GM12878 (cell line): ENCODE data around the gene KDM6B. TPM values are rescaled to one million over a fixed set of nuclear protein-coding genes. Genes with fewer than 3 reads are reported as not detected.

Experiments used
- ATAC-seq: fragments of 200-7000 bp; cut with Tn5 transposase; 3 replicates; pipeline ENCODE4 v1.9.1; 2020; ENCODE audit warnings: mild to moderate bottlenecking, moderate library complexity
- BruUV-seq: library from RNA; stranded (reverse); fragments of 400-500 nt; replicated peaks from 2 replicates; lab custom pipeline; 2021; lab: Mats Ljungman, UMichigan
- CTCF ChIA-PET: fragments of 300-600 bp; sonication (Branson Sonifier 250); formaldehyde crosslinking; extraction: SDS; loops from one replicate; lab custom pipeline; 2021; ENCODE audit warnings: inconsistent platforms; lab: Yijun Ruan, JAX
- POLR2A ChIA-PET: fragments of 350-600 bp; formaldehyde crosslinking; extraction: SDS; loops from one replicate; lab custom pipeline; 2021; ENCODE audit warnings: inconsistent platforms; lab: Charles Lee
- RAD21 ChIA-PET: fragments of 300-600 bp; sonication (Branson Sonifier 250); formaldehyde crosslinking; loops from one replicate; lab custom pipeline; 2023; ENCODE audit warnings: antibody characterized with exemption; ENCODE audit not compliant: unreplicated experiment; lab: Charles Lee
- SMC1A ChIA-PET: fragments of 300-600 bp; sonication (Branson Sonifier 250); formaldehyde crosslinking; loops from one replicate; lab custom pipeline; 2023; ENCODE audit not compliant: unreplicated experiment, uncharacterized antibody; lab: Charles Lee
- DNase-seq: peaks from one replicate; pipeline ENCODE4 v3.0.0-alpha.2; 2011; ENCODE audit warnings: low read depth, low spot score
- FAIRE-seq: peaks from 3 replicates; lab custom pipeline; 2011; peaks lifted over from hg19 to GRCh38; lab: Jason Lieb, UNC
- H2AFZ ChIP-seq: 2 replicates; pipeline ENCODE4 v1.6.0; 2011; ENCODE audit warnings: low read depth, low read length, control low read depth; ENCODE audit not compliant: control insufficient read depth
- H3K27ac ChIP-seq: 2 replicates; pipeline ENCODE4 v1.5.1; 2011; ENCODE audit warnings: control low read depth; ENCODE audit not compliant: control insufficient read depth, insufficient read depth
- H3K27me3 ChIP-seq, 2 experiments: replicated peaks in 1 of 2; 2 replicates each; pipeline versions ENCODE4 v1.6.0 to v1.6.1; 2011; ENCODE audit warnings: low read length in 1 of 2; ENCODE audit not compliant: control insufficient read depth in 2 of 2, insufficient read depth in 2 of 2
- H3K36me3 ChIP-seq, 2 experiments: 2 replicates each; pipeline ENCODE4 v1.5.1; 2011; ENCODE audit warnings: low read length in 1 of 2; ENCODE audit not compliant: control insufficient read depth in 2 of 2, insufficient read depth in 2 of 2
- H3K4me1 ChIP-seq: 2 replicates; pipeline ENCODE4 v1.6.1; 2011; ENCODE audit warnings: mild to moderate bottlenecking, low read length, moderate library complexity, mixed read lengths; ENCODE audit not compliant: control insufficient read depth, insufficient read depth
- H3K4me2 ChIP-seq: 2 replicates; pipeline ENCODE4 v1.6.0; 2011; ENCODE audit warnings: control low read depth; ENCODE audit not compliant: control insufficient read depth, insufficient read depth
- H3K4me3 ChIP-seq: fragments of 200-600 bp; sonication (generic); 2 replicates; pipeline ENCODE4 v1.5.1; 2016
- H3K79me2 ChIP-seq: 2 replicates; pipeline ENCODE4 v1.6.0; 2011; ENCODE audit warnings: low read length; ENCODE audit not compliant: control insufficient read depth, insufficient read depth
- H3K9ac ChIP-seq: 2 replicates; pipeline ENCODE4 v1.8.0; 2011; ENCODE audit warnings: low read length, control low read depth, mixed read lengths; ENCODE audit not compliant: control insufficient read depth, insufficient read depth
- H3K9me3 ChIP-seq: replicated peaks from 3 replicates; pipeline ENCODE4 v1.5.1; 2011; ENCODE audit warnings: mild to moderate bottlenecking, low read length; ENCODE audit not compliant: control insufficient read depth, insufficient read depth
- H4K20me1 ChIP-seq: 2 replicates; pipeline ENCODE4 v1.6.0; 2011; ENCODE audit not compliant: control insufficient read depth, insufficient read depth
- BACH1 ChIP-seq: fragments of 450-650 bp; IDR thresholded peaks from 2 replicates; pipeline ENCODE4 v1.6.1; 2017; ENCODE audit warnings: mild to moderate bottlenecking, borderline replicate concordance
- BRCA1 ChIP-seq: IDR thresholded peaks from 2 replicates; pipeline ENCODE4 v1.6.1; 2011; ENCODE audit warnings: low read depth, low read length, improper control_type of control experiment
- CBFB ChIP-seq: IDR thresholded peaks from 2 replicates; pipeline ENCODE4 v1.6.1; 2016; ENCODE audit warnings: antibody characterized with exemption, low read depth
- GATAD2B ChIP-seq: fragments of 450-650 bp; conservative IDR thresholded peaks from 2 replicates; pipeline ENCODE4 v1.6.1; 2017; ENCODE audit warnings: low read depth, mild to moderate bottlenecking, moderate library complexity
- HSF1 ChIP-seq: fragments of 150-350 bp; IDR thresholded peaks from 2 replicates; pipeline ENCODE4 v1.6.1; 2014; ENCODE audit warnings: mild to moderate bottlenecking, low read depth, low read length
- IKZF1 ChIP-seq: fragments of 450-650 bp; conservative IDR thresholded peaks from 2 replicates; pipeline ENCODE4 v1.6.1; 2017; ENCODE audit warnings: antibody characterized with exemption, mild to moderate bottlenecking
- MEF2B ChIP-seq: fragments of 450-650 bp; IDR thresholded peaks from 2 replicates; pipeline ENCODE4 v1.6.1; 2018; ENCODE audit warnings: mild to moderate bottlenecking, moderate library complexity; ENCODE audit not compliant: partially characterized antibody, poor library complexity, severe bottlenecking
- MLLT1 ChIP-seq: fragments of 450-650 bp; IDR thresholded peaks from 2 replicates; pipeline ENCODE4 v1.6.1; 2016; ENCODE audit warnings: mild to moderate bottlenecking
- POLR2A ChIP-seq: IDR thresholded peaks from 2 replicates; pipeline ENCODE4 v1.6.1; 2011; ENCODE audit warnings: low read depth, mild to moderate bottlenecking, low read length
- POLR2AphosphoS5 ChIP-seq: IDR thresholded peaks from 2 replicates; pipeline ENCODE4 v1.6.1; 2011; ENCODE audit warnings: mild to moderate bottlenecking, low read length, inconsistent platforms
- RELA ChIP-seq: fragments of 450-650 bp; IDR thresholded peaks from 2 replicates; pipeline ENCODE4 v1.8.0; 2014; ENCODE audit warnings: borderline replicate concordance; ENCODE audit not compliant: partially characterized antibody
- SIN3A ChIP-seq: IDR thresholded peaks from 2 replicates; pipeline ENCODE4 v1.6.1; 2012; ENCODE audit warnings: low read depth, low read length, improper control_type of control experiment
- SMAD1 ChIP-seq: fragments of 450-650 bp; IDR thresholded peaks from 2 replicates; pipeline ENCODE4 v1.6.1; 2018; ENCODE audit warnings: mild to moderate bottlenecking, low read depth; ENCODE audit not compliant: partially characterized antibody
- SMARCA5 ChIP-seq: fragments of 450-650 bp; IDR thresholded peaks from 2 replicates; pipeline ENCODE4 v1.6.1; 2017; ENCODE audit warnings: mild to moderate bottlenecking
- SP1 ChIP-seq: IDR thresholded peaks from one replicate; pipeline ENCODE4 v1.6.1; 2011; ENCODE audit warnings: low read depth, low read length
- ZNF592 ChIP-seq: fragments of 450-650 bp; IDR thresholded peaks from 2 replicates; pipeline ENCODE4 v1.6.1; 2017; ENCODE audit warnings: mild to moderate bottlenecking, moderate library complexity
- WGBS: methylation state at CpG from one replicate; pipeline ENCODE4 v1.1.6; 2016; ENCODE audit warnings: low lambda C conversion rate; ENCODE audit not compliant: insufficient replicate concordance, insufficient coverage; ENCODE audit errors: missing lambda C conversion rate; 5-methylcytosine and 5-hydroxymethylcytosine counted together
- in situ Hi-C: fragments of 300-500 bp; cut with MboI; formaldehyde crosslinking; loops from 9 replicates; pipeline ENCODE4 v1.14.3; 2018; ENCODE audit warnings: mixed read lengths
- intact Hi-C: fragments of 100-400 bp; cut with micrococcal nuclease; formaldehyde crosslinking; loops from one replicate; pipeline ENCODE4 v1.14.2; 2022; ENCODE audit not compliant: unreplicated experiment
- polyA plus RNA-seq, 11 experiments: library from polyadenylated mRNA; depleted of rRNA in 4 of 11; unstranded in 6 of 11; stranded (reverse) in 5 of 11; fragments of >200 nt; fragmentation: Nextera tagmentation in 4 of 11; fragmentation: Illumina TruSeq in 1 of 11; extraction: Ambion mirVana in 4 of 11; extraction: Trizol in 1 of 11; gene quantifications; 1 replicate in 1 of 11; 2 replicates in 10 of 11; pipeline versions ENCODE4 v1.2.1 to v1.2.3, GENCODE V29; 2011 to 2016; ENCODE audit warnings: inconsistent platforms in 2 of 11, missing spikeins in 2 of 11, low read depth in 1 of 11
- total RNA-seq, 4 experiments: library from RNA; depleted of rRNA in 3 of 4; stranded (reverse); fragments of >200 nt in 3 of 4; fragmentation: Illumina TruSeq in 1 of 4; extraction: Trizol in 1 of 4; gene quantifications; 2 replicates each; pipeline versions ENCODE4 v1.2.1 to v1.2.3, GENCODE V29; 2013 to 2021
- TF ChIP-seq, protein P1 (sequence below): fragments of 450-650 bp; IDR thresholded peaks from 2 replicates; pipeline ENCODE4 v1.6.1; 2016; ENCODE audit warnings: mild to moderate bottlenecking

KDM6B gene
- total and polyA plus RNA-seq, 10 of the 15 experiments (the other 5 are each of a cell fraction or from before 2014, with no cell fraction given), result 0.05 to 33.5 (median 2.3) TPM

- H3K27ac ChIP-seq, result peak overlapping the region; percentile 99
- H3K4me1 ChIP-seq, result peaks cover 38% of the 10 kb centered on the region
- ATAC-seq (peak; percentile 0), DNase-seq (no peak), FAIRE-seq (no peak)
- H3K9ac ChIP-seq, result peak overlapping the region; percentile 97
- peak overlapping the region; percentile 17 for H2AFZ ChIP-seq
- POLR2A ChIA-PET, result interaction anchor here (0.6 to 4.1 kb wide), 5 partner anchors 9 to 134 kb away, joined by 3 to 49 read pairs (median 5); partner anchors contain the start of genes CYB5D1, KDM6B and NAA38
- no peaks in the 10 kb centered on the region; the same call in none of the 2 replicates for H4K20me1 ChIP-seq
- no peaks in the 10 kb centered on the region for H3K27me3 ChIP-seq
- under 1% methylated on average over 17 of the region's 17 CpGs for WGBS
- in situ Hi-C loops, result no loop called here
- peak overlapping the region; percentile 92 for H3K4me3 ChIP-seq
- CTCF ChIA-PET, result interaction anchor here (2.2 to 5.7 kb wide), 2 partner anchors 9 to 14 kb away, joined by 7 to 57 read pairs; partner anchors contain the start of genes CYB5D1, KDM6B and NAA38
- SMC1A ChIA-PET, result interaction anchor here (1.5 kb wide), 1 partner anchor 10 kb away, joined by 5 read pairs; the partner anchor contains the start of gene KDM6B
- intact Hi-C loops, result loop anchor here (2.0 kb wide), 1 partner anchor 14 kb away; the partner anchor contains the start of gene NAA38
- peak; percentile 16 for TF ChIP-seq RELA
- TF ChIP-seq, protein P1, sequence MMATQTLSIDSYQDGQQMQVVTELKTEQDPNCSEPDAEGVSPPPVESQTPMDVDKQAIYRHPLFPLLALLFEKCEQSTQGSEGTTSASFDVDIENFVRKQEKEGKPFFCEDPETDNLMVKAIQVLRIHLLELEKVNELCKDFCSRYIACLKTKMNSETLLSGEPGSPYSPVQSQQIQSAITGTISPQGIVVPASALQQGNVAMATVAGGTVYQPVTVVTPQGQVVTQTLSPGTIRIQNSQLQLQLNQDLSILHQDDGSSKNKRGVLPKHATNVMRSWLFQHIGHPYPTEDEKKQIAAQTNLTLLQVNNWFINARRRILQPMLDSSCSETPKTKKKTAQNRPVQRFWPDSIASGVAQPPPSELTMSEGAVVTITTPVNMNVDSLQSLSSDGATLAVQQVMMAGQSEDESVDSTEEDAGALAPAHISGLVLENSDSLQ, result peak; percentile 6; the same call in 1 of the 2 replicates
- 0 out of 2 replicates have a peak, but pooled peaks have one; percentile 7 for TF ChIP-seq MLLT1
- peak; percentile 25 for TF ChIP-seq IKZF1
- no peak for TF ChIP-seq SIN3A
- TF ChIP-seq MEF2B, result no peak
- peak; percentile 8 for TF ChIP-seq SMAD1
- TF ChIP-seq GATAD2B, result no peak
- TF ChIP-seq SMARCA5, result peak; percentile 32; the same call in 1 of the 2 replicates
- TF ChIP-seq ZNF592, result no peak
- peak; percentile 17 for TF ChIP-seq SP1
- peak; percentile 32; the same call in 1 of the 2 replicates for TF ChIP-seq POLR2A
- TF ChIP-seq POLR2AphosphoS5, result peak; percentile 75
- TF ChIP-seq BACH1, result peak; percentile 19; the same call in 1 of the 2 replicates
- TF ChIP-seq BRCA1, result no peak
- 0 out of 2 replicates have a peak, but pooled peaks have one; percentile 19 for TF ChIP-seq HSF1
- 0 out of 2 replicates have a peak, but pooled peaks have one; percentile 2 for TF ChIP-seq CBFB
- RAD21 ChIA-PET, result interaction anchor here (0.9 to 3.7 kb wide), 5 partner anchors 9 to 146 kb away, joined by 3 to 36 read pairs (median 4); partner anchors contain the start of genes KDM6B and NAA38
- TSS peak; percentile 89 for BruUV-seq
- peaks cover 5 to 13% of the 10 kb centered on the region in 2 experiments; a peak in 3 of 4 replicates for H3K36me3 ChIP-seq
- H3K79me2 ChIP-seq, result peaks cover 48% of the 10 kb centered on the region
- H3K9me3 ChIP-seq, result no peaks in the 10 kb centered on the region
- H3K4me2 ChIP-seq, result peak overlapping the region; percentile 100
Observed at GRCh38 chr17:7843257-7843535, 9.2 kb downstream of the KDM6B start.
